HEK293 (cell line): Measurements from ENCODE around the gene NCEH1.
A peak's percentile ranks its signal among the peaks of the same experiment; 100 is the strongest.

Experiments
- CTCF ChIA-PET: fragments of 350-600 bp; formaldehyde crosslinking; extraction: SDS; loops from one replicate; lab custom pipeline; 2021; ENCODE audit warnings: antibody characterized with exemption; lab: Yijun Ruan, JAX
- POLR2A ChIA-PET: fragments of 300-600 bp; formaldehyde crosslinking; extraction: SDS; loops from one replicate; lab custom pipeline; 2020; ENCODE audit warnings: antibody characterized with exemption, inconsistent platforms; lab: Yijun Ruan, JAX
- H3K27ac ChIP-seq: fragments of 200-500 bp; sonication (Bioruptor generic); 2 replicates; pipeline ENCODE4 v1.5.1; 2014; ENCODE audit warnings: low read depth, low read length, control low read depth, inconsistent platforms; ENCODE audit errors: extremely low read depth
- H3K36me3 ChIP-seq, 2 experiments: fragments of 200-500 bp in 1 of 2; sonication (Bioruptor generic) in 1 of 2; 1 replicate in 1 of 2; 2 replicates in 1 of 2; pipeline ENCODE4 v1.5.1; 2014 to 2017; ENCODE audit warnings: inconsistent platforms in 2 of 2, low read length in 2 of 2; ENCODE audit not compliant: control insufficient read depth in 2 of 2, insufficient read depth in 1 of 2
- H3K4me1 ChIP-seq: fragments of 200-500 bp; sonication (Bioruptor generic); 2 replicates; pipeline ENCODE4 v1.5.1; 2014; ENCODE audit warnings: mild to moderate bottlenecking, low read length, inconsistent platforms; ENCODE audit not compliant: control insufficient read depth, insufficient read depth
- H3K4me3 ChIP-seq: 2 replicates; pipeline ENCODE4 v1.5.1; 2011; ENCODE audit warnings: low read depth, mild to moderate bottlenecking, control low read depth, low read length, moderate library complexity
- H3K9me3 ChIP-seq: fragments of 200-500 bp; sonication (Bioruptor generic); 2 replicates; pipeline ENCODE4 v1.5.1; 2014; ENCODE audit warnings: low read depth, low read length, inconsistent platforms; ENCODE audit not compliant: control insufficient read depth, insufficient read depth
- FEZF1 ChIP-seq: fragments of 450-650 bp; formaldehyde crosslinking; IDR thresholded peaks from 2 replicates; pipeline ENCODE4 v1.5.1; 2016; ENCODE audit warnings: missing biosample characterization, missing genetic modification characterization
- GLIS2 ChIP-seq: fragments of 450-650 bp; formaldehyde crosslinking; IDR thresholded peaks from 2 replicates; pipeline ENCODE4 v1.5.1; 2016; ENCODE audit warnings: missing biosample characterization, missing genetic modification characterization
- HOXA7 ChIP-seq: sonication (generic); formaldehyde crosslinking; IDR thresholded peaks from 2 replicates; pipeline ENCODE4 v1.8.1; 2022; ENCODE audit warnings: missing genetic modification reagents, borderline replicate concordance
- HOXC10 ChIP-seq: sonication (generic); formaldehyde crosslinking; IDR thresholded peaks from 2 replicates; pipeline ENCODE4 v1.8.1; 2023; ENCODE audit warnings: mild to moderate bottlenecking, missing genetic modification reagents
- IKZF3 ChIP-seq: fragments of 450-650 bp; IDR thresholded peaks from 2 replicates; pipeline ENCODE4 v1.5.0; 2018; ENCODE audit warnings: missing biosample characterization, mild to moderate bottlenecking, missing genetic modification characterization, moderate library complexity
- MYNN ChIP-seq: fragments of 450-650 bp; formaldehyde crosslinking; IDR thresholded peaks from 2 replicates; pipeline ENCODE4 v1.5.1; 2016; ENCODE audit warnings: missing biosample characterization, missing genetic modification characterization, borderline replicate concordance
- RBAK ChIP-seq: fragments of 450-650 bp; formaldehyde crosslinking; IDR thresholded peaks from 2 replicates; pipeline ENCODE4 v1.5.1; 2016; ENCODE audit warnings: missing biosample characterization, missing genetic modification characterization
- REPIN1 ChIP-seq: fragments of 450-650 bp; formaldehyde crosslinking; IDR thresholded peaks from 2 replicates; pipeline ENCODE4 v1.5.1; 2017; ENCODE audit warnings: missing biosample characterization, missing genetic modification characterization, low read depth
- REST ChIP-seq: fragments of 450-650 bp; formaldehyde crosslinking; IDR thresholded peaks from 2 replicates; pipeline ENCODE4 v1.5.1; 2016; ENCODE audit warnings: missing biosample characterization, missing genetic modification characterization
- ZNF121 ChIP-seq: fragments of 450-650 bp; formaldehyde crosslinking; IDR thresholded peaks from 2 replicates; pipeline ENCODE4 v1.5.1; 2016; ENCODE audit warnings: missing biosample characterization, missing genetic modification characterization
- ZNF174 ChIP-seq: fragments of 450-650 bp; formaldehyde crosslinking; IDR thresholded peaks from 2 replicates; pipeline ENCODE4 v1.5.0; 2017; ENCODE audit warnings: missing biosample characterization, mild to moderate bottlenecking, missing genetic modification characterization
- ZNF19 ChIP-seq: fragments of 450-650 bp; formaldehyde crosslinking; IDR thresholded peaks from 2 replicates; pipeline ENCODE4; 2016; ENCODE audit warnings: missing biosample characterization, missing genetic modification characterization, low read depth
- ZNF223 ChIP-seq: fragments of 450-650 bp; formaldehyde crosslinking; IDR thresholded peaks from 2 replicates; pipeline ENCODE4 v1.5.1; 2016; ENCODE audit warnings: missing biosample characterization, missing genetic modification characterization
- ZNF37A ChIP-seq: fragments of 450-650 bp; IDR thresholded peaks from 2 replicates; pipeline ENCODE4 v1.5.1; 2018; ENCODE audit warnings: missing biosample characterization, missing genetic modification characterization
- ZNF48 ChIP-seq: fragments of 450-650 bp; formaldehyde crosslinking; IDR thresholded peaks from 2 replicates; pipeline ENCODE4 v1.5.1; 2016; ENCODE audit warnings: missing biosample characterization, missing genetic modification characterization
- ZNF488 ChIP-seq: fragments of 450-650 bp; formaldehyde crosslinking; IDR thresholded peaks from 2 replicates; pipeline ENCODE4 v1.5.1; 2016; ENCODE audit warnings: missing biosample characterization, missing genetic modification characterization
- ZNF555 ChIP-seq: fragments of 450-650 bp; formaldehyde crosslinking; conservative IDR thresholded peaks from 2 replicates; pipeline ENCODE4 v1.5.1; 2017; ENCODE audit warnings: missing biosample characterization, mild to moderate bottlenecking, missing genetic modification characterization, inconsistent platforms
- ZNF580 ChIP-seq: fragments of 450-650 bp; formaldehyde crosslinking; IDR thresholded peaks from 2 replicates; pipeline ENCODE4 v1.5.1; 2016; ENCODE audit warnings: missing biosample characterization, missing genetic modification characterization
- ZNF610 ChIP-seq: fragments of 450-650 bp; formaldehyde crosslinking; IDR thresholded peaks from 2 replicates; pipeline ENCODE4 v1.5.1; 2016; ENCODE audit warnings: missing biosample characterization, missing genetic modification characterization, borderline replicate concordance
- ZNF629 ChIP-seq: fragments of 450-650 bp; formaldehyde crosslinking; IDR thresholded peaks from 2 replicates; pipeline ENCODE4 v1.5.1; 2017; ENCODE audit warnings: missing biosample characterization, missing genetic modification characterization
- ZNF660 ChIP-seq: fragments of 450-650 bp; IDR thresholded peaks from 2 replicates; pipeline ENCODE4 v1.5.1; 2018; ENCODE audit warnings: missing biosample characterization, mild to moderate bottlenecking, missing genetic modification characterization
- ZNF670 ChIP-seq: fragments of 450-650 bp; formaldehyde crosslinking; IDR thresholded peaks from 2 replicates; pipeline ENCODE4 v1.5.1; 2016; ENCODE audit warnings: missing biosample characterization, missing genetic modification characterization, low read depth
- ZNF777 ChIP-seq: fragments of 450-650 bp; formaldehyde crosslinking; IDR thresholded peaks from 2 replicates; pipeline ENCODE4 v1.5.1; 2017; ENCODE audit warnings: missing biosample characterization, missing genetic modification characterization, borderline replicate concordance
- ZNF791 ChIP-seq: fragments of 450-650 bp; formaldehyde crosslinking; IDR thresholded peaks from 2 replicates; pipeline ENCODE4 v1.5.1; 2016; ENCODE audit warnings: missing biosample characterization, missing genetic modification characterization
- ZNF837 ChIP-seq: fragments of 450-650 bp; formaldehyde crosslinking; IDR thresholded peaks from 2 replicates; pipeline ENCODE4 v1.5.1; 2016; ENCODE audit warnings: missing biosample characterization, missing genetic modification characterization
- ZNF843 ChIP-seq: fragments of 450-650 bp; formaldehyde crosslinking; IDR thresholded peaks from 2 replicates; pipeline ENCODE4 v1.5.1; 2016; ENCODE audit warnings: missing biosample characterization, missing genetic modification characterization
- TF ChIP-seq, protein P1 (sequence below): fragments of 450-650 bp; formaldehyde crosslinking; IDR thresholded peaks from 2 replicates; pipeline ENCODE4 v1.5.1; 2017; ENCODE audit warnings: missing biosample characterization, missing genetic modification characterization

The NCEH1 gene

GRCh38 chr3:172658344-172659245, 52.3 kb downstream of the NCEH1 start (continued):
- TF ChIP-seq ZNF580 (tag by site-specific recombination): no peak
- no peak for TF ChIP-seq ZNF223 (tag by site-specific recombination)
- TF ChIP-seq REST: no peak
- TF ChIP-seq ZNF48 (tag by site-specific recombination): no peak
- TF ChIP-seq ZNF37A (tag by site-specific recombination): no peak
- no peak for TF ChIP-seq ZNF843
- TF ChIP-seq, protein P1, sequence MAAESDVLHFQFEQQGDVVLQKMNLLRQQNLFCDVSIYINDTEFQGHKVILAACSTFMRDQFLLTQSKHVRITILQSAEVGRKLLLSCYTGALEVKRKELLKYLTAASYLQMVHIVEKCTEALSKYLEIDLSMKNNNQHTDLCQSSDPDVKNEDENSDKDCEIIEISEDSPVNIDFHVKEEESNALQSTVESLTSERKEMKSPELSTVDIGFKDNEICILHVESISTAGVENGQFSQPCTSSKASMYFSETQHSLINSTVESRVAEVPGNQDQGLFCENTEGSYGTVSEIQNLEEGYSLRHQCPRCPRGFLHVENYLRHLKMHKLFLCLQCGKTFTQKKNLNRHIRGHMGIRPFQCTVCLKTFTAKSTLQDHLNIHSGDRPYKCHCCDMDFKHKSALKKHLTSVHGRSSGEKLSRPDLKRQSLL: no peak
- TF ChIP-seq ZNF660 (tag by site-specific recombination): no peak
- TF ChIP-seq RBAK (tag by site-specific recombination): no peak
- no peak for TF ChIP-seq ZNF19 (tag by site-specific recombination)
- TF ChIP-seq FEZF1 (tag by site-specific recombination): 0 out of 2 replicates have a peak, but pooled peaks have one; percentile 26
- TF ChIP-seq ZNF555 (tag by site-specific recombination): no peak
- no peak for TF ChIP-seq HOXC10 (CRISPR knock-in tag)
- no peak for TF ChIP-seq ZNF791 (tag by site-specific recombination)
- peak; percentile 88 for TF ChIP-seq ZNF629 (tag by site-specific recombination)
- no peak for TF ChIP-seq HOXA7 (CRISPR knock-in tag)
- TF ChIP-seq ZNF837 (tag by site-specific recombination): no peak
- TF ChIP-seq, all 188 proteins: peak for 16

GRCh38 chr3:172656602-172657001, 54.3 kb downstream of the NCEH1 start:
- ChIA-PET POLR2A (no interaction called here), CTCF (interaction anchor here (0.6 kb wide), 1 partner anchor 14 kb away, joined by 6 read pairs; no protein-coding TSS in a partner anchor)
- Histone ChIP-seq H3K36me3 (no peaks in the 10 kb centered on the region), H3K9me3 (no peaks in the 10 kb centered on the region), H3K4me1 (no peaks in the 10 kb centered on the region), H3K27ac (no peak overlapping the region), H3K4me3 (no peak overlapping the region)
- no peak for TF ChIP-seq ZNF660 (tag by site-specific recombination)
- no peak for TF ChIP-seq IKZF3 (tag by site-specific recombination)
- no peak for TF ChIP-seq ZNF121 (tag by site-specific recombination)
- TF ChIP-seq GLIS2: no peak
- TF ChIP-seq ZNF610: no peak
- no peak for TF ChIP-seq MYNN
- no peak for TF ChIP-seq REPIN1 (tag by site-specific recombination)
- TF ChIP-seq ZNF670: no peak
- no peak for TF ChIP-seq ZNF174 (tag by site-specific recombination)
- TF ChIP-seq ZNF488 (tag by site-specific recombination): no peak
- TF ChIP-seq ZNF777 (tag by site-specific recombination): no peak
